ENCODE results near the gene PATZ1. TPM values are rescaled to one million over a fixed set of nuclear protein-coding genes. Genes with fewer than 3 reads are reported as not detected.

Gene PATZ1
- total and polyA plus RNA-seq, 2 experiments from 2014 or later = 23.2 to 56.8 TPM

GRCh38 chr22:31300896-31301295 is 45.2 kb downstream of the PATZ1 start:
- ATAC-seq = no peak
- no peak overlapping the region for H3K4me3 Mint-ChIP-seq

DNA sequence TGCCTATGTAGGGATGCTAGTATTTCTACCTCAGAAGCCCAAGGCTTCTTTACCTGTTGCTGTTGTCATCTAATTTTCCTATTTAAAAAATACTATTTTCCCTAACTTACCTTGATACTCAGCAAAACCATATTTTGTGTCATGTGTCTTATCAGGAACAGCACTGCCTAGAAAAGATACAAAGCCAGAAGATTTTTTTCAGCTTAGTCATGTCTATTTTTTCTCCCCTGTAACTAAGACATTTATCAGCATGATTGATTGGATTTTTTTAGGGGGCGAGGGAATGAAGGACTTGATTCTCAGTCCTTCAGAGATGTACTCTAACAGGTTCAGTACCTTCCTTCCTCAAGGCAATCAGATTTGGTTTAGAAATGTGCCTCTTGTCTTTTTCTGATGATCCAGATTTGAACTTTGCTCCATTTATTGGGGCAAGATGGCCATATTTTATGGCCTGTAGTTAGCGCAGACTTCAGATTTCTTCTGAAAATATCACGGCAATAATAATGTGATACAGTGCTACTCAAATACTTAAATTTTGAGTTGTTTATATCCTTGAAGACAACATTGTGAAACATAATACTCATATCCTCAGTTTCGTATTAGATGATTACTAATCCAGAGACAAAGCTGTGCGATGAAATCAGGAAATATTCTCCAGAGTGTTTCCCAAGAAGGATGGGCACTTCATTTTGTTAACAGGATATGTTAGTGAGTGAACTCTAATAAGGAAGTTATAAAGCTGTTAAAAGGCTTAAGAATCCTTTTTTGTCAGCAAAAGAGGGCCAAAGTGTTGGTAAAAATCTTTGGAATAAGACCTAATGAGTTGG is 50.1 kb downstream of the PATZ1 start:
- H3K9me3 Mint-ChIP-seq = no peaks in the 10 kb centered on the region
- no peak overlapping the region for H3K4me2 ChIP-seq
- no peak for TF ChIP-seq EZH2phosphoT487 (IDR thresholded peaks at IDR 0.05; ENCODE audit: unreplicated experiment)

More at GRCh38 chr22:31300896-31301295, 45.2 kb downstream of the PATZ1 start:
- Histone ChIP-seq H3K4me1 (ENCODE audit: insufficient read depth) (no peaks in the 10 kb centered on the region), H3K27ac (ENCODE audit: low read depth) (no peak overlapping the region), H3K36me3 (ENCODE audit: insufficient read depth) (no peaks in the 10 kb centered on the region), H3K9me2 (ENCODE audit: insufficient read depth) (no peaks in the 10 kb centered on the region), H3K4me3 (no peak overlapping the region), H4K20me1 (replicated peaks; ENCODE audit: insufficient read depth) (no peaks in the 10 kb centered on the region), H3F3A (replicated peaks; ENCODE audit: low read depth) (no peaks in the 10 kb centered on the region), H3K27me3 (ENCODE audit: insufficient read depth) (no peaks in the 10 kb centered on the region), H3K79me2 (replicated peaks; ENCODE audit: insufficient read depth) (no peaks in the 10 kb centered on the region), H2AFZ (no peak overlapping the region), H3K4me2 (no peak overlapping the region)
- no peaks in the 10 kb centered on the region for H3K36me3 Mint-ChIP-seq (ENCODE audit: low read depth)
- no peaks in the 10 kb centered on the region for H3K9me3 Mint-ChIP-seq
- no peak overlapping the region for H3K27ac Mint-ChIP-seq
- no peaks in the 10 kb centered on the region for H3K4me1 Mint-ChIP-seq
- H3K27me3 Mint-ChIP-seq (ENCODE audit: insufficient read depth, low read depth, poor library complexity) = no peaks in the 10 kb centered on the region
- no peak for DNase-seq (ENCODE audit: low spot score)
- TF ChIP-seq POLR2AphosphoS5 (IDR thresholded peaks at IDR 0.05; ENCODE audit: low read depth) (no peak), EZH2 (IDR thresholded peaks at IDR 0.05; ENCODE audit: low read depth, unreplicated experiment) (no peak), NANOG (IDR thresholded peaks at IDR 0.05; ENCODE audit: borderline replicate concordance) (no peak), ZNF114 (CRISPR knock-in tag; IDR thresholded peaks at IDR 0.05) (no peak), JUNB (IDR thresholded peaks at IDR 0.05; ENCODE audit: unreplicated experiment) (no peak)
- TF ChIP-seq, protein P1, sequence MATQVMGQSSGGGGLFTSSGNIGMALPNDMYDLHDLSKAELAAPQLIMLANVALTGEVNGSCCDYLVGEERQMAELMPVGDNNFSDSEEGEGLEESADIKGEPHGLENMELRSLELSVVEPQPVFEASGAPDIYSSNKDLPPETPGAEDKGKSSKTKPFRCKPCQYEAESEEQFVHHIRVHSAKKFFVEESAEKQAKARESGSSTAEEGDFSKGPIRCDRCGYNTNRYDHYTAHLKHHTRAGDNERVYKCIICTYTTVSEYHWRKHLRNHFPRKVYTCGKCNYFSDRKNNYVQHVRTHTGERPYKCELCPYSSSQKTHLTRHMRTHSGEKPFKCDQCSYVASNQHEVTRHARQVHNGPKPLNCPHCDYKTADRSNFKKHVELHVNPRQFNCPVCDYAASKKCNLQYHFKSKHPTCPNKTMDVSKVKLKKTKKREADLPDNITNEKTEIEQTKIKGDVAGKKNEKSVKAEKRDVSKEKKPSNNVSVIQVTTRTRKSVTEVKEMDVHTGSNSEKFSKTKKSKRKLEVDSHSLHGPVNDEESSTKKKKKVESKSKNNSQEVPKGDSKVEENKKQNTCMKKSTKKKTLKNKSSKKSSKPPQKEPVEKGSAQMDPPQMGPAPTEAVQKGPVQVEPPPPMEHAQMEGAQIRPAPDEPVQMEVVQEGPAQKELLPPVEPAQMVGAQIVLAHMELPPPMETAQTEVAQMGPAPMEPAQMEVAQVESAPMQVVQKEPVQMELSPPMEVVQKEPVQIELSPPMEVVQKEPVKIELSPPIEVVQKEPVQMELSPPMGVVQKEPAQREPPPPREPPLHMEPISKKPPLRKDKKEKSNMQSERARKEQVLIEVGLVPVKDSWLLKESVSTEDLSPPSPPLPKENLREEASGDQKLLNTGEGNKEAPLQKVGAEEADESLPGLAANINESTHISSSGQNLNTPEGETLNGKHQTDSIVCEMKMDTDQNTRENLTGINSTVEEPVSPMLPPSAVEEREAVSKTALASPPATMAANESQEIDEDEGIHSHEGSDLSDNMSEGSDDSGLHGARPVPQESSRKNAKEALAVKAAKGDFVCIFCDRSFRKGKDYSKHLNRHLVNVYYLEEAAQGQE (IDR thresholded peaks at IDR 0.05; ENCODE audit: unreplicated experiment) = no peak
- TF ChIP-seq, protein P2, sequence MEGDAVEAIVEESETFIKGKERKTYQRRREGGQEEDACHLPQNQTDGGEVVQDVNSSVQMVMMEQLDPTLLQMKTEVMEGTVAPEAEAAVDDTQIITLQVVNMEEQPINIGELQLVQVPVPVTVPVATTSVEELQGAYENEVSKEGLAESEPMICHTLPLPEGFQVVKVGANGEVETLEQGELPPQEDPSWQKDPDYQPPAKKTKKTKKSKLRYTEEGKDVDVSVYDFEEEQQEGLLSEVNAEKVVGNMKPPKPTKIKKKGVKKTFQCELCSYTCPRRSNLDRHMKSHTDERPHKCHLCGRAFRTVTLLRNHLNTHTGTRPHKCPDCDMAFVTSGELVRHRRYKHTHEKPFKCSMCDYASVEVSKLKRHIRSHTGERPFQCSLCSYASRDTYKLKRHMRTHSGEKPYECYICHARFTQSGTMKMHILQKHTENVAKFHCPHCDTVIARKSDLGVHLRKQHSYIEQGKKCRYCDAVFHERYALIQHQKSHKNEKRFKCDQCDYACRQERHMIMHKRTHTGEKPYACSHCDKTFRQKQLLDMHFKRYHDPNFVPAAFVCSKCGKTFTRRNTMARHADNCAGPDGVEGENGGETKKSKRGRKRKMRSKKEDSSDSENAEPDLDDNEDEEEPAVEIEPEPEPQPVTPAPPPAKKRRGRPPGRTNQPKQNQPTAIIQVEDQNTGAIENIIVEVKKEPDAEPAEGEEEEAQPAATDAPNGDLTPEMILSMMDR (conservative IDR thresholded peaks at IDR 0.05; ENCODE audit: low read depth in 2 of 2) = no peak

More for the DNA sequence above, 50.1 kb downstream of the PATZ1 start:
- H3K36me3 ChIP-seq (ENCODE audit: insufficient read depth) = no peaks in the 10 kb centered on the region
- H2AFZ ChIP-seq = no peak overlapping the region
- H3K27ac ChIP-seq (ENCODE audit: low read depth) = no peak overlapping the region
- H3K79me2 ChIP-seq (replicated peaks; ENCODE audit: insufficient read depth) = no peaks in the 10 kb centered on the region
- H3F3A ChIP-seq (replicated peaks; ENCODE audit: low read depth) = peaks cover 5% of the 10 kb centered on the region; the same call in 1 of the 2 replicates
- H4K20me1 ChIP-seq (replicated peaks; ENCODE audit: insufficient read depth) = no peaks in the 10 kb centered on the region
- ATAC-seq = no peak
- no peak for DNase-seq (ENCODE audit: low spot score)
- peaks cover 10% of the 10 kb centered on the region for H3K27me3 ChIP-seq (ENCODE audit: insufficient read depth)
- Mint-ChIP-seq H3K4me1 (peaks cover 13% of the 10 kb centered on the region), H3K4me3 (no peak overlapping the region), H3K27me3 (ENCODE audit: insufficient read depth, low read depth, poor library complexity) (peaks cover 10% of the 10 kb centered on the region), H3K36me3 (ENCODE audit: low read depth) (no peaks in the 10 kb centered on the region), H3K27ac (no peak overlapping the region)
- H3K4me1 ChIP-seq (ENCODE audit: insufficient read depth) = 0 out of 2 replicates have a peak, but pooled peaks cover 8% of the 10 kb centered on the region
- H3K4me3 ChIP-seq = no peak overlapping the region
- no peaks in the 10 kb centered on the region for H3K9me2 ChIP-seq (ENCODE audit: insufficient read depth)

All from GM23338 (cell line).